ENCODE results near the gene ZNF700. TPM values are rescaled to one million over a fixed set of nuclear protein-coding genes. Genes with fewer than 3 reads are reported as not detected.
A peak's percentile ranks its signal among the peaks of the same experiment; 100 is the strongest.
"Not testable (repeated sequence)": the region's sequence is repeated elsewhere in the genome, so short reads cannot be mapped to it uniquely, and the experiment has no call there.

The ZNF700 gene
- total and polyA plus RNA-seq, 8 donors: 6.5 to 22.7 (median 8.1) TPM

GRCh38 chr19:11989112-11989456, 64.2 kb downstream of the ZNF700 start:
- WGBS, 2 donors: 44 to 53% methylated on average over 9 of the region's 9 CpGs
- Histone ChIP-seq H3K4me1 (peaks cover 0 to 2% (median 0%) of the 10 kb centered on the region in 3 donors), H3K27ac (peak overlapping the region in 2 of 4 donors; percentile 40 to 80), H3K27me3 (no peaks in the 10 kb centered on the region), H3K4me3 (peak overlapping the region in 2 of 4 donors; percentile 52 to 82), H3K36me3 (no peaks in the 10 kb centered on the region), H3K9me3 (no peaks in the 10 kb centered on the region)
- intact Hi-C loops (cut with DNase I): loop anchor here in 1 of 3 donors (10.0 kb wide), 1 partner anchor 64 kb away; the partner anchor contains the start of gene ZNF700
- ATAC-seq (no peak), FAIRE-seq (peak; percentile 69), DNase-seq (no peak)
- peak in 1 of 4 donors; percentile 18 for TF ChIP-seq CTCF (IDR thresholded peaks at IDR 0.05)

- not testable (repeated sequence) for H3K4me1 ChIP-seq, H3K36me3 ChIP-seq, H3K27ac ChIP-seq, FAIRE-seq, DNase-seq, H3K4me3 ChIP-seq, ATAC-seq, H3K27me3 ChIP-seq, H3K9me3 ChIP-seq
- 90 to 94% methylated on average over 4 of the region's 4 CpGs for WGBS, 2 donors
- intact Hi-C loops (cut with DNase I): loop anchor here in 1 of 3 donors (10.0 kb wide), 2 partner anchors 117 to 197 kb away; partner anchors contain the start of gene ZNF491
Observed at GRCh38 chr19:11991921-11992320, 67.0 kb downstream of the ZNF700 start.

GRCh38 chr19:11995174-11995573, 70.3 kb downstream of the ZNF700 start:
- Histone ChIP-seq H3K4me3 (no peak overlapping the region), H3K27me3 (no peaks in the 10 kb centered on the region), H3K4me1 (no peaks in the 10 kb centered on the region), H3K36me3 (no peaks in the 10 kb centered on the region), H3K9me3 (no peaks in the 10 kb centered on the region), H3K27ac (no peak overlapping the region)
- intact Hi-C loops (cut with DNase I): loop anchor here in 1 of 3 donors (10.0 kb wide), 2 partner anchors 120 to 200 kb away; partner anchors contain the start of gene ZNF491
- no peak for TF ChIP-seq CTCF (IDR thresholded peaks at IDR 0.05)
- no peak for ATAC-seq
- WGBS, 2 donors: 92 to 94% methylated on average over 1 of the region's 1 CpG
- no peak for DNase-seq
- FAIRE-seq: no peak

Other genes with a start within 250 kb of the ZNF700 start
- 1 to 10 TPM; 2.5 to 4.7 (median 3.3) TPM for gene ZNF823, start 186.2 kb upstream of the ZNF700 start, total RNA-seq
- gene ZNF823, start 186.2 kb upstream of the ZNF700 start, polyA plus RNA-seq: 1 to 10 TPM; 2.7 to 4.7 TPM
- gene ZNF441, start 158.1 kb upstream of the ZNF700 start, total RNA-seq: 1 to 10 TPM; 3.1 to 4.9 (median 3.9) TPM
- gene ZNF441, start 158.1 kb upstream of the ZNF700 start, polyA plus RNA-seq: 1 to 10 TPM; 2.5 to 6.9 TPM
- 1 to 10 TPM in 4 of 6 donors, under 1 TPM in 2; 0.95 to 3.3 (median 1.4) TPM for gene ZNF491, start 126.6 kb upstream of the ZNF700 start, total RNA-seq
- gene ZNF491, start 126.6 kb upstream of the ZNF700 start, polyA plus RNA-seq: 1 to 10 TPM; 1.1 to 1.2 TPM
- gene ZNF440, start 110.8 kb upstream of the ZNF700 start, total RNA-seq: 1 to 10 TPM; 4.1 to 8.7 (median 6.7) TPM
- 1 to 10 TPM; 5.1 to 6.3 TPM for gene ZNF440, start 110.8 kb upstream of the ZNF700 start, polyA plus RNA-seq
- 1 to 10 TPM; 2.2 to 8.0 (median 2.8) TPM for gene ZNF439, start 76.4 kb upstream of the ZNF700 start, total RNA-seq
- 1 to 10 TPM; 7.4 to 7.5 TPM for gene ZNF439, start 76.4 kb upstream of the ZNF700 start, polyA plus RNA-seq
- gene ZNF69, start 37.3 kb upstream of the ZNF700 start, total RNA-seq: 10 to 100 TPM in 1 of 6 donors, 1 to 10 TPM in 5; 4.4 to 13.6 (median 6.4) TPM
- gene ZNF69, start 37.3 kb upstream of the ZNF700 start, polyA plus RNA-seq: 10 to 100 TPM; 10.1 to 13.8 TPM
- 1 to 10 TPM; 1.5 to 4.5 (median 2.4) TPM for gene ZNF763, start 39.9 kb downstream of the ZNF700 start, total RNA-seq
- gene ZNF763, start 39.9 kb downstream of the ZNF700 start, polyA plus RNA-seq: 1 to 10 TPM; 3.6 to 5.9 TPM
- gene ZNF433, start 110.6 kb downstream of the ZNF700 start, total RNA-seq: 1 to 10 TPM; 3.7 to 6.5 (median 4.4) TPM
- 1 to 10 TPM; 7.1 to 9.9 TPM for gene ZNF433, start 110.6 kb downstream of the ZNF700 start, polyA plus RNA-seq
- gene ZNF878, start 127.9 kb downstream of the ZNF700 start, total RNA-seq: under 1 TPM; 0.19 to 0.87 (median 0.46) TPM
- gene ZNF878, start 127.9 kb downstream of the ZNF700 start, polyA plus RNA-seq: under 1 TPM; 0.19 to 0.23 TPM
- 10 to 100 TPM in 1 of 6 donors, 1 to 10 TPM in 5; 4.4 to 12.4 (median 5.7) TPM for gene ZNF844, start 139.6 kb downstream of the ZNF700 start, total RNA-seq
- gene ZNF844, start 139.6 kb downstream of the ZNF700 start, polyA plus RNA-seq: 1 to 10 TPM; 2.1 to 3.0 TPM
- gene ZNF20, start 215.2 kb downstream of the ZNF700 start, total RNA-seq: 1 to 10 TPM in 3 of 6 donors, under 1 TPM in 3; 0.63 to 3.3 (median 1.4) TPM
- 1 to 10 TPM; 2.2 to 2.8 TPM for gene ZNF20, start 215.2 kb downstream of the ZNF700 start, polyA plus RNA-seq
- gene ZNF625, start 231.6 kb downstream of the ZNF700 start, total RNA-seq: 1 to 10 TPM; 1.9 to 4.3 (median 2.7) TPM
- gene ZNF625, start 231.6 kb downstream of the ZNF700 start, polyA plus RNA-seq: 1 to 10 TPM; 1.3 to 1.4 TPM
- gene ZNF136, start 238.0 kb downstream of the ZNF700 start, total RNA-seq: 1 to 10 TPM; 2.1 to 5.8 (median 4.9) TPM
- gene ZNF136, start 238.0 kb downstream of the ZNF700 start, polyA plus RNA-seq: 1 to 10 TPM; 2.0 to 4.5 TPM

Measured in pancreas (tissue), 10 donors.